Activated CD4-positive, alpha-beta T cell treated with anti-CD3 and anti-CD28 coated beads, Interleukin-2, amount 50 U/mL, for 48 hours (primary cell): ENCODE results near the gene MED1.
"Not testable (repeated sequence)": the region's sequence is repeated elsewhere in the genome, so short reads cannot be mapped to it uniquely, and the experiment has no call there.

Experiments
- DNase-seq, 2 experiments: peaks; one replicate each; pipeline ENCODE4 v3.0.0-alpha.2; 2020

Gene MED1

GRCh38 chr17:39450847-39451581 lies at the start of gene MED1:
Gene MED1 (minus strand): TSS chr17:39451263. CDS start chr17:39451062, 201 bp downstream.
- DNase-seq, result peak; percentile 90 to 92

GRCh38 chr17:39496921-39497320 lies 45.9 kb upstream of the MED1 start:
- DNase-seq, result not testable (repeated sequence)

GRCh38 chr17:39487946-39488345 lies 36.9 kb upstream of the MED1 start:
- no peak for DNase-seq

DNA sequence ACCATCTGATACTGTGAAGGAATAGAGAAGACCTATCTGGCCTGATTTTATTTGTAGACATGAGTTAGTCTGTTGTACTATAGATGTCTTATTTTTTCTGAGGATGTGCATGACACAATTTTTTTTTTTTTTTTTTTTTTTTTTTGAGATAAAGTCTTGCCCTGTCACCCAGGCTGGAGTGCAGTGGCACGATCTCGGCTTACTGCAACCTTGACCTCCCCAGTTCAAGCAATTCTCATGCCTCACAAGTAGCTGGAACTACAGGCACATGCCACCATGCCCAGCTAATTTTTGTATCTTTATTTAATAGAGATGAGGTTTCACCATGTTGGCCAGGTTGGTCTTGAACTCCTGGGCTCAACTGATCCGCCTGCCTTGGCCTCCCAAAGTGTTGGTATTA lies 36.4 kb upstream of the MED1 start:
- DNase-seq, result not testable (repeated sequence)

- no peak for DNase-seq
Measured at GRCh38 chr17:39486242-39486641, 35.2 kb upstream of the MED1 start.

- no peak for DNase-seq
Measured at GRCh38 chr17:39485555-39485954, 34.5 kb upstream of the MED1 start.

- DNase-seq, result no peak
Measured at GRCh38 chr17:39484178-39484577, 33.1 kb upstream of the MED1 start.

DNA sequence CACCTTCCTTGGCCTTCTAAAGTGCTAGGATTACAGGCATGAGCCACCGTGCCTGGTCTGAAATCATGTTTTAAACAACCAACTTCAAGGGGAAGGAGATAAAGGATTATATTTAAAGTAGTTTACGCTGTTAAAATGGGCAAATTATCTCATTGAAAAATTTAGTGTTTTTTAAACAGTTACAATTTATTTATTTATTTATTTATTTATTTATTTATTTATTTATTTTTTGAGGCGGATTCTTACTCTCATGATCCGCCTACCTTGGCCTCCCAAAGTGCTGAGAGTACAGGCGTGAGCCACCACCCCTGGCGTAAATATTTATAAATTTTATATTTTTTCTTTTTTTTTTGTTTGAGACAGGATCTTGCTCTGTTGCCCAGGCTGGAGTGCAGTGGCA lies 32.4 kb upstream of the MED1 start:
- no peak for DNase-seq

- DNase-seq, result not testable (repeated sequence)
Measured at GRCh38 chr17:39479631-39480030, 28.6 kb upstream of the MED1 start.

DNA sequence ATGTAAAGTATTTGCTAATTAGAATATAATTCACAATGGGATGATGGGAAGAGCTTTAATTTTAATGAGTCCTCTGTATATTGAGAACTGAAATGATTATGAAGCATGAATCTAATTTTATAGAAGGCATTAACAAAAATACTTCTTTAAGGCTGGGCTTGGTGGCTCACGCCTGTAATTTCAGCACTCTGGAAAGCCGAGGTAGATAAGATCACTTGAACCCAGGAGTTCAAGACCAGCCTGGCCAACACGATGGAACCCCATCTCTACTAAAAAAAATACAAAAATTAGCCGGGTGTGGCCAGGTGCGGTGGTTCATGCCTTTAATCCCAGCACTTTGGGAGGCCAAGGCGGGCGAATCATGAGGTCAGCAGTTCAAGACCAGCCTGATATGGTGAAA lies 22.2 kb upstream of the MED1 start:
- DNase-seq, result no peak

DNA sequence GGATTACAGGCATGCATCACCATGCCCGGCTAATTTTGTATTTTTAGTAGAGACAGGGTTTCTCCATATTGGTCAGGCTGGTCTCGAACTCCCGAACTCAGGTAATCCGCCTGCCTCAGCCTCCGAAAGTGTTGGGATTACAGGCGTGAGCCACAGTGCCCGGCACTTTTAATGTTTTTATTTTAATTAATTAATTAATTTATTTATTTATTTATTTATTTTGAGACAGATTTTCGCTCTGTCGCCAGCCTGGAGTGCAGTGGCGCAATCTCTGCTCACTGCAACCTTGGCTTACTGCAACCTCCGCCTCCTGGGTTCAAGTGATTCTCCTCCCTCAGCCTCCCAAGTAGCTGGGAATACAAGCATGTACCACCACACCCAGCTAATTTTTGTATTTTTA lies 17.5 kb upstream of the MED1 start:
- not testable (repeated sequence) for DNase-seq

DNA sequence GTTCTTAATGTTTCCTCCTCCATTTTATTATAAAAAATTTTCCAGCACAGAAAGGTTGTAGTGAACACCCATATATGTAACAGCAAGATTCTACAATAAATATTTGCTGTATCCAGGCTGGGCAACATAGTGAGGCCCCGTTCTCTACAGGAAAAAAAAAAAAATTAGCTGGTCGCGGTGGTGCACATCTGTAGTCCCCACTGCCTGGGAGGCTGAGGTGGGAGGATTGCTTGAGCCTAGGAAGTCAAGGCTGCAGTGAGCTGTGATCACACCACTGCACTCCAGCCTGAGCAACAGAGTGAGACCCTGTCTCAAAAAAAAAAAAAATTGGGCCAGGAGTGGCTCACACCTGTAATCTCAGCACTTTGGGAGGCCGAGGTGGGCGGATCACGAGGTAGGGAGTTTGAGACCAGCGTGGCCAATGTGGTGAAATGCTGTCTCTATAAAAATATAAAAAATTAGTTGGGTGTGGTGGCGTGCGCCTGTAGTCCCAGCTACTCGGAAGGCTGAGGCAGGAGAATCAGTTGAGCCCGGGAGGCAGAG lies 13.6 kb upstream of the MED1 start:
- peak in 1 of 2 experiments; percentile 9 for DNase-seq

- DNase-seq, result peak in 1 of 2 experiments; percentile 6
Measured at GRCh38 chr17:39462631-39463375, 11.7 kb upstream of the MED1 start.

DNA sequence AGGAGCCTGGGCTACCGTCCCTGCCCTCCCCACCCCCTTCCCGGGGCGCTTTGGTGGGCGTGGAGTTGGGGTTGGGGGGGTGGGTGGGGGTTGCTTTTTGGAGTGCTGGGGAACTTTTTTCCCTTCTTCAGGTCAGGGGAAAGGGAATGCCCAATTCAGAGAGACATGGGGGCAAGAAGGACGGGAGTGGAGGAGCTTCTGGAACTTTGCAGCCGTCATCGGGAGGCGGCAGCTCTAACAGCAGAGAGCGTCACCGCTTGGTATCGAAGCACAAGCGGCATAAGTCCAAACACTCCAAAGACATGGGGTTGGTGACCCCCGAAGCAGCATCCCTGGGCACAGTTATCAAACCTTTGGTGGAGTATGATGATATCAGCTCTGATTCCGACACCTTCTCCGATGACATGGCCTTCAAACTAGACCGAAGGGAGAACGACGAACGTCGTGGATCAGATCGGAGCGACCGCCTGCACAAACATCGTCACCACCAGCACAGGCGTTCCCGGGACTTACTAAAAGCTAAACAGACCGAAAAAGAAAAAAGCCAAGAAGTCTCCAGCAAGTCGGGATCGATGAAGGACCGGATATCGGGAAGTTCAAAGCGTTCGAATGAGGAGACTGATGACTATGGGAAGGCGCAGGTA lies 11.0 kb upstream of the MED1 start:
- peak in 1 of 2 experiments; percentile 19 for DNase-seq

DNA sequence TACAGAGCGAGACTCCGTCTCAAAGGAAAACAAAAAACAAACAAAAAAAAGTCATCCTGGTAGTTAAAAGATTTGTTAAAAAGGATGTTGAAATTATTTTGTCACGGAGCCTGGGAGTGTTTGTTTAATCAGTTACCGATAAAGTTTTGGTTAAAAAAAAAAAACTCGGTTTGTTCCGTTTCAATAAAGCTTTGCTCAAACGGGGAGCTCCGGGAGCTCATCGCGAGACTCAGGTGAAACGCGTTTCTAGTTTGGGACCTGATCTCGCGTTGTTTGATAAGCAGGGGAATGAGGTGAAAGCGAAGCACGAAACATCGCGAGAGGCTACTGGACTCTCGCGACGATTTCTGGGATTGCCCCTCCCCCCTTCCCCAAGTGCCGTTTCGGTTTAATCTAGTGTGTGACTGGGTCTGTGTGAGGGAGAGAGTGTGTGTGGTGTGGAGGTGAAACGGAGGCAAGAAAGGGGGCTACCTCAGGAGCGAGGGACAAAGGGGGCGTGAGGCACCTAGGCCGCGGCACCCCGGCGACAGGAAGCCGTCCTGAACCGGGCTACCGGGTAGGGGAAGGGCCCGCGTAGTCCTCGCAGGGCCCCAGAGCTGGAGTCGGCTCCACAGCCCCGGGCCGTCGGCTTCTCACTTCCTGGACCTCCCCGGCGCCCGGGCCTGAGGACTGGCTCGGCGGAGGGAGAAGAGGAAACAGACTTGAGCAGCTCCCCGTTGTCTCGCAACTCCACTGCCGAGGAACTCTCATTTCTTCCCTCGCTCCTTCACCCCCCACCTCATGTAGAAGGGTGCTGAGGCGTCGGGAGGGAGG lies 10.3 kb upstream of the MED1 start, which contains the start of gene CDK12:
CDK12 (plus strand) TSS at position 374 of the 813 bp plus-strand sequence. CDS start 586 bp downstream, outside the sequence.
- DNase-seq, result peak; percentile 93 to 96

- DNase-seq, result no peak
Measured at GRCh38 chr17:39455919-39456318, 4.9 kb upstream of the MED1 start.

DNA sequence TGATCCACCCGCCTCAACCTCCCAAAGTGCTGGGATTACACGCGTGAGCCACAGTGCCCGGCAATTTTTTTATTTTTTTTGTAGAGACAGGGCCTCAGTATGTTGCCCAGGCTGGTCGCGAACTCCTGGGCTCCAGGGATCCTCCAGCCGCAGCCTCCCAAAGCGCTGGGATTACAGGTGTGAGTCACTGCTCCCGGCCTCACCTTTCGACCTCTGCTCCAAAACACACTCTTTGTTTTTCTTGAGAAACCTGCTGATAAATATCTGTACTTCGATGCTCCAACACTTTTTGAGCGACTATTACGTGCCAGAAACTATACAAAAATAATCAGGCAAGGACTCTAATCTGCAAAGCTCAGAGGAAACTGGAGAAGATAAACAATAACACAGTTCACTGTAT lies 1.0 kb downstream of the MED1 start:
- DNase-seq, result no peak

- no peak for DNase-seq
Measured at GRCh38 chr17:39447561-39447960, 3.5 kb downstream of the MED1 start.

- DNase-seq, result no peak
Measured at GRCh38 chr17:39443326-39443725, 7.7 kb downstream of the MED1 start.

DNA sequence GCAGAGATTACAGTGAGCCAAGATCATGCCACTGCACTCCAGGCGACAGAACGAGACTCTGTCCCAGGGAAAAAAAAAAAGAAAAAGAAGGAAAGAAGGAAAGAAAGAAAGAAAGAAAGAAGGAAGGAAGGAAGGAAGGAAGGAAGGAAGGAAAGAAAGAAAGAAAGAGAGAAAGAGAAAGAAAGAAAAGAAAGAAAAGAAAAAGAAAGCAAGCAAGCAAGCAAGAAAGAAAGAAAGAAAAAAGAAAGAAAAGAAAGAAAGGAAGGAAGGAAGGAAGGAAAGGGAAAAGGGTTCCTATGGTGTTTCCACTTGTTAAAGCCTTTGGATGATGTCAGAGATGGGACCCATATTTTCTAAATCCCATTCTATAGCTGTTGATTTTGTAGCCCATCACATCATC lies 11.2 kb downstream of the MED1 start:
- DNase-seq, result not testable (repeated sequence)

DNA sequence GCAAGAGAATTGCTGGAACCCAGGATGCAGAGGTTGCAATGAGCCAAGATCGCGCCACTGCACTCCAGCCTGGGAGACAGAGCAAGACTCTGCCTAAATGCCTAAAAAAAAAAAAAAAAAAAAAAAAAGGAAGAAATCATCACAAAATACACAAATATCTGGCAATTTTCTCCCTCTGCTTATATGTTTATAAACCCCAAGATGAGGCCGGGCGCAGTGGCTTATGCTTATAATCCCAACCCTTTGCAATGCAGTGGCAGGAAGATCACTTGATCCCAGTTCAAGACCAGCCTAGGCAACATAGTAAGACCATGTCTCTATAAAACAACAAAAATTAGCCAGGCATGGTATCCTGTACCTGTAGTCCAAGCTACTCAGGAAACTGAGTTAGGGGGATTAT lies 21.5 kb downstream of the MED1 start:
- DNase-seq, result no peak

DNA sequence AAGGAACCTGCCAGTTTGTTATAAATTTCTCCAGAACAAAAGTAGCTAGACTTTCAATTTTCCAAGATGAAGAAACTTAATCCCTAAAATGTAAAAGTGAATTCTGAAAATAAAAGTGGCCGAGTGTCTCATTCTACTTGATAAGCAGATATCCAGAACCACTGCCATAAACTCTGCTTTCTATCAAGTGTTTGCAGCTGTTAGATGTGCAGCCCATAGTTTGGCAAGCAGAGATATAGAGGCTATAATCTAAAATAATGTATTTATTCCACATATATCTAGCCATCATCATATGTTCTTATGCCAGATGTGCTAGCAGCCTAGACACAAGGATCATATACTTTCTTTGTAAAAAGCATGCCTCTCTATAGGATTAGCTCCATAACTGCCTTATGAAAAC lies 34.9 kb downstream of the MED1 start:
- DNase-seq, result no peak
